Kidney (tissue), 14 donors: Measurements from ENCODE around the gene LRBA. TPM values are rescaled to one million over a fixed set of nuclear protein-coding genes. Genes with fewer than 3 reads are reported as not detected.

Experiments
- DNase-seq, 5 donors: peaks; one replicate each; pipeline ENCODE4 v3.0.0-alpha.2; 2013 to 2020
- FAIRE-seq: peaks from 2 replicates; lab custom pipeline; 2012; peaks lifted over from hg19 to GRCh38; lab: Jason Lieb, UNC
- H3K27ac ChIP-seq, 2 donors: one replicate each; pipeline ENCODE4 v1.7.0; 2013; ENCODE audit warnings: low read depth in 2 of 2, low read length in 2 of 2, inconsistent platforms in 1 of 2
- H3K27me3 ChIP-seq: one replicate; pipeline ENCODE4 v1.7.1; 2013; ENCODE audit warnings: low read length, inconsistent platforms; ENCODE audit not compliant: control insufficient read depth, insufficient read depth
- H3K36me3 ChIP-seq, 3 donors: one replicate each; pipeline versions ENCODE4 v1.7.0 to v1.7.1; 2013; ENCODE audit warnings: low read length in 3 of 3, control low read depth in 1 of 3, inconsistent platforms in 1 of 3; ENCODE audit not compliant: insufficient read depth in 3 of 3, control insufficient read depth in 2 of 3
- H3K4me1 ChIP-seq, 3 donors: one replicate each; pipeline versions ENCODE4 v1.7.0 to v1.7.1; 2013; ENCODE audit warnings: low read length in 3 of 3, inconsistent platforms in 1 of 3, low read depth in 1 of 3; ENCODE audit not compliant: control insufficient read depth in 2 of 3, insufficient read depth in 2 of 3
- H3K4me3 ChIP-seq, 3 donors: one replicate each; pipeline versions ENCODE4 v1.7.0 to v1.8.1; 2013; ENCODE audit warnings: low read length in 3 of 3, control low read depth in 1 of 3, inconsistent platforms in 1 of 3
- H3K9ac ChIP-seq, 3 donors: one replicate each; pipeline versions ENCODE4 v1.7.0 to v1.7.1; 2013; ENCODE audit warnings: low read length in 3 of 3, control low read depth in 1 of 3, inconsistent platforms in 1 of 3
- H3K9me3 ChIP-seq, 3 donors: one replicate each; pipeline versions ENCODE4 v1.7.0 to v1.7.1; 2013; ENCODE audit warnings: low read length in 3 of 3, control low read depth in 1 of 3, inconsistent platforms in 1 of 3; ENCODE audit not compliant: control insufficient read depth in 2 of 3, insufficient read depth in 1 of 3
- intact Hi-C: fragments of 100-400 bp; cut with DNase I; formaldehyde crosslinking; loops from one replicate; pipeline ENCODE4 v1.11.1; 2022
- polyA plus RNA-seq: library from polyadenylated mRNA; stranded (reverse); fragments of 350-450 nt; fragmentation: Illumina TruSeq; extraction: RNeasy Lipid Tissue Mini Kit (QIAGEN cat#74804); gene quantifications from one replicate; pipeline ENCODE4 v1.2.3, GENCODE V29; 2014; ENCODE audit warnings: low read depth, low replicate concordance; ENCODE audit not compliant: insufficient read depth
- total RNA-seq: library from RNA; stranded (reverse); fragmentation: NEBNext Ultra II Directional; extraction: Animal tissue kit (Norgen Biotek cat#: 25700); gene quantifications from one replicate; pipeline ENCODE4 v1.2.1, GENCODE V29; 2021
- TF ChIP-seq, protein P1 (sequence below): IDR thresholded peaks from 3 replicates; pipeline ENCODE4 v1.5.1; 2012; ENCODE audit warnings: mild to moderate bottlenecking, moderate library complexity, borderline replicate concordance; ENCODE audit not compliant: insufficient read depth; ENCODE audit errors: extremely low read depth
- donor health status: control.
- donor health status: control.
- donor health status: control.
- donor health status: control.
- donor health status: control.
- donor health status: DM: yes; HTN: yes; CAD: no.
- donor health status: Normal renal cell carcinoma (clear cell type).

The LRBA gene
- total and polyA plus RNA-seq, 2 donors from 2014 or later = 20.3 to 76.7 TPM

- Histone ChIP-seq H3K9me3 (no peaks in the 10 kb centered on the region), H3K27ac (no peak overlapping the region), H3K36me3 (no peaks in the 10 kb centered on the region), H3K9ac (no peak overlapping the region), H3K4me1 (no peaks in the 10 kb centered on the region), H3K27me3 (no peaks in the 10 kb centered on the region), H3K4me3 (no peak overlapping the region)
- intact Hi-C loops = no loop called here
- no peak for DNase-seq
- TF ChIP-seq, protein P1, sequence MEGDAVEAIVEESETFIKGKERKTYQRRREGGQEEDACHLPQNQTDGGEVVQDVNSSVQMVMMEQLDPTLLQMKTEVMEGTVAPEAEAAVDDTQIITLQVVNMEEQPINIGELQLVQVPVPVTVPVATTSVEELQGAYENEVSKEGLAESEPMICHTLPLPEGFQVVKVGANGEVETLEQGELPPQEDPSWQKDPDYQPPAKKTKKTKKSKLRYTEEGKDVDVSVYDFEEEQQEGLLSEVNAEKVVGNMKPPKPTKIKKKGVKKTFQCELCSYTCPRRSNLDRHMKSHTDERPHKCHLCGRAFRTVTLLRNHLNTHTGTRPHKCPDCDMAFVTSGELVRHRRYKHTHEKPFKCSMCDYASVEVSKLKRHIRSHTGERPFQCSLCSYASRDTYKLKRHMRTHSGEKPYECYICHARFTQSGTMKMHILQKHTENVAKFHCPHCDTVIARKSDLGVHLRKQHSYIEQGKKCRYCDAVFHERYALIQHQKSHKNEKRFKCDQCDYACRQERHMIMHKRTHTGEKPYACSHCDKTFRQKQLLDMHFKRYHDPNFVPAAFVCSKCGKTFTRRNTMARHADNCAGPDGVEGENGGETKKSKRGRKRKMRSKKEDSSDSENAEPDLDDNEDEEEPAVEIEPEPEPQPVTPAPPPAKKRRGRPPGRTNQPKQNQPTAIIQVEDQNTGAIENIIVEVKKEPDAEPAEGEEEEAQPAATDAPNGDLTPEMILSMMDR = no peak
- FAIRE-seq = no peak
These were observed 629.5 kb downstream of the LRBA start for GRCh38 chr4:150385606-150386005.

GRCh38 chr4:150384249-150384648 is 630.8 kb downstream of the LRBA start:
- Histone ChIP-seq H3K4me3 (no peak overlapping the region), H3K27ac (no peak overlapping the region), H3K4me1 (no peaks in the 10 kb centered on the region), H3K9me3 (no peaks in the 10 kb centered on the region), H3K9ac (no peak overlapping the region), H3K36me3 (no peaks in the 10 kb centered on the region), H3K27me3 (no peaks in the 10 kb centered on the region)
- TF ChIP-seq, protein P1 = no peak
- FAIRE-seq = no peak
- no peak for DNase-seq
- intact Hi-C loops = no loop called here

- no peaks in the 10 kb centered on the region for H3K9me3 ChIP-seq
- H3K9ac ChIP-seq = no peak overlapping the region
- TF ChIP-seq, protein P1 = no peak
- DNase-seq (no peak), FAIRE-seq (no peak)
- no peak overlapping the region for H3K27ac ChIP-seq
- no peaks in the 10 kb centered on the region for H3K4me1 ChIP-seq
- no peaks in the 10 kb centered on the region for H3K36me3 ChIP-seq
- H3K27me3 ChIP-seq = no peaks in the 10 kb centered on the region
- no peak overlapping the region for H3K4me3 ChIP-seq
- intact Hi-C loops = no loop called here
These were observed 633.1 kb downstream of the LRBA start for GRCh38 chr4:150382028-150382427.

- Histone ChIP-seq H3K4me1 (no peaks in the 10 kb centered on the region), H3K9me3 (no peaks in the 10 kb centered on the region), H3K4me3 (no peak overlapping the region), H3K27me3 (no peaks in the 10 kb centered on the region), H3K36me3 (no peaks in the 10 kb centered on the region), H3K27ac (no peak overlapping the region), H3K9ac (no peak overlapping the region)
- FAIRE-seq (no peak), DNase-seq (no peak)
- intact Hi-C loops = no loop called here
- TF ChIP-seq, protein P1 = no peak
These were observed 633.5 kb downstream of the LRBA start for GRCh38 chr4:150381609-150382008.
